Measurements from ENCODE around the gene COL23A1.
"Not testable (repeated sequence)": the region's sequence is repeated elsewhere in the genome, so short reads cannot be mapped to it uniquely, and the experiment has no call there.

Gene COL23A1

GRCh38 chr5:178313316-178313715 is 276.9 kb downstream of the COL23A1 start:
- no peak for DNase-seq

- no peak for DNase-seq
These were observed 277.3 kb downstream of the COL23A1 start for GRCh38 chr5:178312880-178313282.

- DNase-seq, result no peak
These were observed 279.9 kb downstream of the COL23A1 start for GRCh38 chr5:178310130-178310865.

- DNase-seq, result no peak
These were observed 280.8 kb downstream of the COL23A1 start for GRCh38 chr5:178309271-178310013.

- no peak for DNase-seq
These were observed 281.6 kb downstream of the COL23A1 start for GRCh38 chr5:178308541-178309092.

GRCh38 chr5:178307267-178308045 is 282.7 kb downstream of the COL23A1 start:
- DNase-seq, result no peak

GRCh38 chr5:178306430-178307225 is 283.6 kb downstream of the COL23A1 start:
- no peak for DNase-seq

DNA sequence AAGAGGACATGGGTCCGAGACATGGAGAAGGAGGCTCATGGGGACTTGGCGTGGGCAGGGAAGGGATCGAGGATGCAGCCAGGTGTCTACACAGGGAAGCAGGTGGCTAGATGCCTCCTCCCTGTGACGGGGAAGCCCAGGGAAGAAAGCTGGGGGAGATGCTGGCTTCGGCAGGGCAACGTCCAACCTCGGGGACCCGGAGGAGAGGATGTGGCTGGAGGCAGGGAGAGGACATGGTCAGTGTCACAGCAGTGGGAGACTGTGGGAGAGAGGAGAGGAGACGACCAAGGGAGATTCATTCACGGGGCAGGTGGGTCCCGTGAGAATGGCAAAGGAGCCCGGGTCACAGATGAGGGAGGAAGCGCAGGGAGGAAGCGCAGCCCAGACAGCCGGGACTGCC is 284.4 kb downstream of the COL23A1 start:
- no peak for DNase-seq

DNA sequence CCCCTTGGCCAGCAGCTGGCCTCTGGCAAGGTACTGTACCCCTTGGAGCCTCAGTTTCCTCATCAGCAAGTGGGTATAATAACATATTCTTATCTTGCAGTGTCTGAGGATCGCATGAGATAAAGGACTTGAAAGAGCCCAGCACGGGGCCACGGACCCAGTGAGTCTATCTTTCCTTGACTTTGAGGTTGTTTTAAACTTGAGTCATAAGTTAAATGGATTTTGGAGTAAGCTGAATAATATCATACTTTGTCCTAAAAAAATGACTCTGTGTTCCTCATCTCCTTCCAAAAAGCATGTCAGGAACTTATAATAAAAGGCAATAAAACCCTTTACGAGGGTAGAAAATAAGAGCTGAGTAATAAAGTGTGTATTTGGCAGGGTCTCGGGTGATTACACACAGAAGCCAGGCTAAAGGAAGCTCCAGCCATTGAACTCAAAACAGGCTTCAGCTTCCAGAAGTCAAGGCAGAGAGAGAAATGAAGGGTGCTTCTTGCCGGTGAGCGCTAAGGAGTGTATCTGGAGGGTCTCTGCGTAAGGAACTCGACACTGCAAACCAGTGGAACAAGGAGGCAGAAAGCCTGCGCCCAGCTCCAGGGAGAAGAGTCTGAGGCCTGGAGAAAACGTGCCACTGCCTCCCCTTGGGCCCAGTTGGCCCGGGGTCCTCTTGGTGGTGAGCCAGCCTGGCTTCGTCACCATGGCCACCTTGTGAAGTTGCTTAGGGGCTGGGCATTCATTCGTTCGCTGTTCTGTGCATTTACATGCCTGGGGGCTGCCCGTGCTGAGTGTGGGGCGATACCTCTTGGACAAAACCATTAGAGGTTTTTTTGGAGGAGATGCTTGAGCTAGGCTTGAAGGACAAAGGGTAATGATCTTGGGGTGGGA is 285.2 kb downstream of the COL23A1 start:
- no peak for DNase-seq

- DNase-seq, result no peak
These were observed 286.2 kb downstream of the COL23A1 start for GRCh38 chr5:178304016-178304415.

DNA sequence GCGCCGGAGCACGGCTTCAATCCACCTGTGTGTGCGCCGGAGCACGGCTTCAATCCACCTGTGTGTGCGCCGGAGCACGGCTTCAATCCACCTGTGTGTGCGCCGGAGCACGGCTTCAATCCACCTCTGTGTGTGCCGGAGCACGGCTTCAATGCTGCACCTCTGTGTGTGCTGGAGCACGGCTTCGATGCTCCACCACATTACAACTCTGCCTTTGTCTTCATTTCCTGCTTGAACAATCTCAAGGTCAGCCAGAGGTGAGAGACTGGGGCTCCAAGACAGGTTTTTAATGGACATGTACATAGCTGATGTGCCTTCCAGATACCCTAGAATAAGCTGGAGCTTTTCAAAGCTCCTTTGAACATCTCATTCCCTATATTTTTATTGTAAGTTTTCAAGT is 287.9 kb downstream of the COL23A1 start:
- DNase-seq, result not testable (repeated sequence)

GRCh38 chr5:178301641-178302040 is 288.6 kb downstream of the COL23A1 start:
- DNase-seq, result no peak

DNA sequence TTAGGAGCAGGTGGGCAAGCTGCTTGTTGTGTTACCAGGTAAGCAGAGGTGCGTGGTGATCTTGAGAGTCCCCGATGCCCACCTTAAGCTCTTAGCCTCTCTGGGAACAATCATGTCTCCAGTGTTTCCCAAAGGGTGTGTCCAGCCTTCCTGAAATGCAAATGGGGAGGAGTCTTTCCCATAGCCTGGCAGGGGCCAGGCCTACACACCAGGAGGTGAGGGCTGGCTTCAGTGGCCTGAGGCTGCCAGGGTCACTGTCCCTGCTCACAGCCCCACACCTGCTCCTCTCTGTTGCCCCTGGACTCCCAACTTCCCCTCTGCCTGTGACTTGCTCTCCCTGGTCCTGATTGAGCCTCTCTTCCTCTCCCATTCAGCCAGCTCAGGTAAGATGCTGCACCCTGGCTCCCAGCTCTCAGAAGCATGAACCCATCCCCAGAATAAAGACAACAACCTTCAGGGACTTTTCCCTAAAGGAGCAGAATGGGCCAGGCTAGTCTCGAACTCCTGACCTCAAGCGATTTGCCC is 291.8 kb downstream of the COL23A1 start:
- no peak for DNase-seq

DNA sequence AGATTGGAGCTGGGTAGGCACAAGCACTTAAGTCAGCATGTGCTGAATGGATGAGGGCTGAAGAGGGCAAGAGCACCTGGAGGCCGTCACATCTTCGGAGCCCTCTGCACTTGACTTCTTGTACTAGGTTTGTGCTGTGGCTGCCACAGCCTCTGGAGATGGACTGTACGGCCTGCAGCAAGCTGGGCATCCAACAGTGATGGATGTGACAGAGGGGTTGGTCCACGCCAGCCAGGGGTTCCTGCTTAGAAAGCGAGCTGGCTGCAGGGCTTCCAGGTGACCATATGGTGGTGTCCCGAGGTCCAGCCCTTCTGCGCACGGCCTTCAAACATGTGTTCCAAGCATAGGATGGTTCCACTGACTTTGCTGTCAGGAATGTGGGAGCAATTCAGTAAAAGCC is 292.4 kb downstream of the COL23A1 start:
- no peak for DNase-seq

DNA sequence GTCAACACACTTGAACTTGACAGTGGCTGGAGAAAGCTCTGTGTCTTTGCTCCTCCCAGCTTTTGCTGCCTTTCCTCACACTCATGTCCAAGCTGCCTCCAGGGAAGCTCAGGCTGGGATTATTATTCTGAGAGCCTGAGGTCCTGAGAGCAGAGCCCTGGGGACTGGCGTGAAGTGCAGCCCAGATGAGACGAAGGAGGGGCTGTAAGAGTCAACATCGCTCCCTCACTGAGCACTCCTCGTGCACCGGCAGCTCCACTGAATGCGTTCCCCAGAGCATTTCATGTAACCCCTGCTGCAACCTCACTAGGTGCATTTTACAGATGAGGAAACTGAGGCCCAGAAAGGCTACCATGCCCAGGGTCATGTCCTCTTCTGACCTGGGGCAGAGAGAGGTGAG is 294.1 kb downstream of the COL23A1 start:
- no peak for DNase-seq

- no peak for DNase-seq
These were observed 294.6 kb downstream of the COL23A1 start for GRCh38 chr5:178295589-178295988.

GRCh38 chr5:178293815-178294214 is 296.4 kb downstream of the COL23A1 start:
- DNase-seq, result no peak

DNA sequence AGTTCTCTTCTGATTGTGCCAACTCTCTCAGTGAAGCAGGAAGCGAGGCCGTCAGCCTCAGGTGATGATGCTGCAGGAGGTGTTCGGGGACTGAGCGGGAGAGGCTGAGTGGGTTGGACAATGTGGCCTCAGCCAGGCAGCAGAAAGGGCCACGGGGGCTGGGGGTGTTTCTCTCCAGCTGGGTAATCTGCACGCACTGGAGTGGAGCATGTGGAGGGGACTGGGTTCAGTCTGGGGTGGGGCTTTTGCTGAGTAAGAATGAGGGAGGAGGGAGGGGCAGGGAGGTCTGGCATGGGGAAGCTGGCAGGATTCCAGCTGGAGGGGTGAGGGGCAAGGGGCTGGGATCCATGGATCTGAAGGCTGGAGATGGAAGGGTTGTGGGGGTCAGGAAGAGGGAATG is 296.8 kb downstream of the COL23A1 start:
- DNase-seq, result no peak

DNA sequence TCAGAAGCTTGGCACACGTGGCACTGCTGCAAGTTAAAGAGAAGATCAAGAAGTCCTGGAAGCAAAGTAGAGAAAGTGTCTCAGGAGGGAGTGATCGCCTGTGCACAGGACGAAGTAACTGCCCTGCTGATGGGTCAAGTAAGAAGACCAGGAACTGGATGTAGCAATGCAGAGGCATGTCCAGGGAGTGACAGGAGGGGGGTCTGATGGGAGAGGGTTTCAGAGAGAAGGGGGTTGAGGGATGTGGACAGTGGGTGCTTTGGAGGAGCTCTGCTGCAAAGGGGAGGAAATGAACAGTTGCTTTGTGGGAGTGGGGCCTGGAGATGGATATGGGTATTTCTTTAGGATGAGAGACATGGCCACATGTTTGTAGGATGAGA is 297.4 kb downstream of the COL23A1 start:
- DNase-seq, result no peak

DNA sequence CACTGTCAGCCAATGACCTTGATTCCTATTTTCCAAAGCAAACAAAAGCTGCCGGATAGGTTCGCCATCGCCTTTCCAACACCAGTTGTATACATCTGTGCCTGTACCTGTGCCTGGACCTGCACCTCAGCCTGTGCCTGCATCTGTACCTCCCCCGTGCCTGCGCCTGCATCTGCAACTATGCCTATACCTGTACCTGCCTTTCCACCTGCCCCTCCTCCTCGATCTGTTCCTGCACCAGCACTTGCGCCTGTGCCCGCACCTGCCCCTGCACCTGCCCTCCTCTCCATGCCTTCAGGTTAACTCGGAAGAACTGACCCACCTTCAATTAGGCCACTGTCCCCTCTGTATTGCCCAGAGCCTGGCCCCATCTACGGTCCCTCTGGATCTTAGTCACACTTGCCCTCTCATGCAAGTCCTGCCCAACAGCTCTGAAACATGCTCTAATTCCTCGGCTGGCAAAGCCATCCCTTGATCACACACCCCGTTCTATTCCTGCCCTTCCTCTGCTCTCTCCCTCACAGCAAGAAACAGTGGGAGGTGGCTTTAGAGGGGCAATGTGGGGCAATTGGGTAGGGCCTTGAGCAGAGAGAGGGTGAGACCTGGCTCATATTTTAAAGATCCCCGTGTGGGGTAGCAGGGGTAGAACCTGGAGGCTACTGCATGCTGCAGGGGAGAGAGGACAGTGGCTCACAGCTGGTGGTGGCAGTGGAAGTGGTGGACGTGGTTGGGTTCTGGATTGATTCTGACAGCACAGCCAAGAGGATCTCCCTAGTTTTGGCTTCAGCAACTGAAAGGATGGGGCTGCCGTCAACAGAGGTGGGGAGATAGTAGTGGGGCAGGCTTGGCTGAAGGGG is 298.0 kb downstream of the COL23A1 start:
- DNase-seq, result no peak
